ENCODE data around the gene FBXL13. TPM values are rescaled to one million over a fixed set of nuclear protein-coding genes. Genes with fewer than 3 reads are reported as not detected.
"Not testable (repeated sequence)": the region's sequence is repeated elsewhere in the genome, so short reads cannot be mapped to it uniquely, and the experiment has no call there.

Gene FBXL13
- total RNA-seq, 1 donor from 2014 or later, result 2.5 TPM

DNA sequence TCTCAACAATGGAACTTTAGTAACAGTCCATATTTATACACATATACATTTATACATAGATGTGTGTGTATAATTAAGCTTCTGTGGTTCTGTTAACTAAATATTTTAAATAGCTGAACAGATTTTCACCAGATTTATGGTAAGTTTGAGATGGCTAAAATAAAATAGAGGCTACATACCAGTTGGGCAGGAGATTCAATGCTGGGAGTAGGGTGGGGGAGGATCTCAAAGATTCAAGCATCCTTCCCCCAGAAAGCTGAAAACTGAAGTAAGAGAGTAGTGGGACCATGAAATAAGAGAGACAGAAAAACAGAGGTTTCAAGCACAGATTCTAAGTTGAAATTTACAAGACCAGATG is 147.8 kb downstream of the FBXL13 start:
- ATAC-seq, result no peak
- no peak for DNase-seq (ENCODE audit: low spot score)
- intact Hi-C loops (cut with DNase I), result loop anchor here (10.0 kb wide), 1 partner anchor 1402 kb away; no protein-coding TSS in a partner anchor

DNA sequence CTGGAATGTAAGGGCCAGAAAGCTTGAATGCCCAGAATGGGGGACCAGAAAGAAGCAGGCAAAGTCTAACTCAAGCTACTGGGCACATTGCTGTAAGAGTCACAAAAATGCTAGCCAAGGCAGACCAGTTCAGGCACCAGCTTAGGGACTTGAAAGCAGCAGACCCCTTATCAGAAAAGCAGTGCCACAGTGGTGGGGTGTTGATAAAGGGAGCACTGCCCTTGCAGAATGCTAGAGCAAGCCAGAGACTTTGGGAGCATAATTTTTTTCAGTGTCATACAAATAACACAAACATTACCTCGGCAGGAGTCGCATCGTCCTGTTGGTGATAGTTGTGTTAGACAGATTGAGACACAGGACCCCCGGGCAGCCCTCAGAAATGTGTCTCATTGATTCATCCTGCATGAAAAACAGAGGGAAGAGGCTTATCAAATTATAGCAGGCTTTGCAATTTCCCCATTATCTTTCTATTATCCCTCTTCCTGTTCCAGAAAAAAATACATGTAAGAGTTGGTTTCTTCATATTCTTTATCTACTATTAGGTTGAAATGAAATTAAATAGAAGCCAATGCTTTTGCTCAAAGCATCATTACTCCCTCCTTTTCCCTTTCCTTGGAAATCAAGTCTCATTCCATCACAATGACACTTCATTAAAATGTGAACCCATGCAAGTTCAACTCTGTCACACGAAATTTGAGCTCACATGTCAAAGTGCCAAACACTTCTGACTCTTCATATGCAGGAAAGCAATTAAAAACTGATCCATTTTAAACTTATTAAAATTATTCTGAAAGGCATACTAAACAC is 148.4 kb downstream of the FBXL13 start:
- ATAC-seq (no peak), DNase-seq (ENCODE audit: low spot score) (no peak)
- intact Hi-C loops (cut with DNase I), result loop anchor here (10.0 kb wide), 1 partner anchor 1401 kb away; no protein-coding TSS in a partner anchor

DNA sequence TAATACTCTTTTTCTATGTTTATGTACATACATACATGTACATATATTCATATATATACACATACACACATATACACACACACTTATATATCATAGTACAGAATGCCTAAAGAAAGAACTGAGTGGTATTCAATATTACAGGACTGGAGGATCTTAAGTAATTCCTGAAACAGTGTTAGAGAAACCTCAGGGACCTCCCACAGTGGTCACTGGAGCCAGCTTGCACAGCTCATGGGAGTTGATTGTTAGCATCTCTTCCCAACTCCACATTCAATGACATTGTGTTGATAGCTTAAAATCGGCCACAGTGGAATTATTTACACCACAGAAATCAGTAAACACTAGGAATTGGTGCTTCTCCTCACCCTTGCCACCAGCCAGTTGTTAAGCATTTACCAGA is 155.8 kb downstream of the FBXL13 start:
- intact Hi-C loops (cut with DNase I), result no loop called here
- DNase-seq (ENCODE audit: low spot score) (no peak), ATAC-seq (no peak)

DNA sequence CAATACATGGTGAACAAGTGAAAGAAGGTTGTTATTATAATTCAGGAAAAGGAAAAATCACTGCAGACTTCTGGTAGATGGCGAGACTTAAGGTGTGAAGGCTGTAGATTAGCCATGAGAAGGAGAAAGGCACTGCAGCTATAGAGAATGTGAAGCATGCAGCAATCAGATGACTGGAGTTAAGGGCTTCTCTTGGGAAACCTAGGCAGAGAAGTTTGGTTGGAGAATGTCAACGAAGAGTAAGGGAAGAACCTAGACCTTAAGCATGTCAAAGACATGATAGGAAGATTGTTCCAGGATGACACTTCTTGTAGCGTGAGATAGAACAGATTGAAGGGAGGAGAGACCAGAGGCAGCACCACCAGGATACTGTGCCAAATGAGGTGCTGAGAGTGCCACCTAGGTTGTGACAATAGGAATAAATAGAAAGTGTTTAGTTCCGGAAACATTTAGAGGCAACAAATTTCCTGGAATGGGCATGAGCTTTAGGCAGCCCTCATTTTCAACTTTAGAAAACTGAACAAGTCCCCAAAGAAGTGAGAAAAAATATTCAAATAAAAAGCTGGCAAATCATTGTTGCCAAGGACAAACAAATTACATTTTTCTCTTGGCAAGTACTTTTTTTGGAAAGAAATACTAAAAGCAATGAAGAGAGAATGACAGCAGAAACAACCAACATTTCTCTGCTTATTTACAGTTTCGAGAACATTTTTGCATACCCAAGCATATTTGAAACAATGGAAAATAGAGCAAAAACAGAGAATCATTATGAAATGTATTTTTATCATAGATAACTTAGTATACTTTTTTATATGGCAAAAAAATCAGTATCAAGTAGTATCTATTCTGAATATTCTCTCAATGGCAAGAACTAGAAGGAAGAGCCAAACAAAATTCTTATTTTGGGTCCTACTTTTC is 156.9 kb downstream of the FBXL13 start:
- intact Hi-C loops (cut with DNase I), result no loop called here
- ATAC-seq (no peak), DNase-seq (ENCODE audit: low spot score) (no peak)

DNA sequence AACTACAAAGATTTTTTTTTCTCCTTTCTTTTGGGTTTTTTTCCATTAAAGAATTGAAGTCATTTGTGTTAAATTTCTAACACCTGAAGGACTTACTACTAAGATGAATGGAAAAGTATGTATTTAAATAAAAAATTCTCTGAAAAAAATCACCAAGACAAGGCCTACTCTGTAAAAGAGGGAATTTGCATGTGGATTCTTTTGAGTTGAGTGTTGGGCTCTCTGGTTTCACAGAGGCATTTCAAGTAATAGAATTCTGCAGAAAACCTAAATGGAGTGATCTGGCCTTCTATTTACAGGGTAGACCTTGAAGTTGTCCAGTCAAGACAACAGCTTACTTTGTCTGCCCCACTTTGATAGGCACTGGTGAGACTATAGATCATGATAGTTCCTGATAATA is 157.7 kb downstream of the FBXL13 start:
- no peak for ATAC-seq
- no peak for DNase-seq (ENCODE audit: low spot score)
- intact Hi-C loops (cut with DNase I), result no loop called here

DNA sequence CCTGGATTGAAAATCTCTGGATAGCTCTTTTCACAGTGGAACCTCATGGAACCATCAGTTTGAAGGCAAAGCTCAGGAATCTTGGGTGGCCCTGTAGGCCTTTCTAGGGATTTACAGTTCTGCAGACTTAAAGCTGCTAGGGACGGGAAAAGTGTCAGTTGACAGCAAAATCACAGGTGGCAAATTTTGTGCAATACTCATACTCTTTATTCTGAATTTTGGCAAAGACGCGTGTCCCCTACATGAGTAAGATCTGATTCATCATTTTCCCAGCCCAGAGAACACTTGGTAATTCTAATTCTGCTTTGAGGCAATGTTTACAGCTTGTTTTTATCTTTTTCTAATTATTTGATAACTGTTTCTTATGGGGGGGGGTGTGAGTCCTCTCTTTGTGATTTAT is 158.2 kb downstream of the FBXL13 start:
- ATAC-seq (no peak), DNase-seq (ENCODE audit: low spot score) (no peak)
- intact Hi-C loops (cut with DNase I), result no loop called here

DNA sequence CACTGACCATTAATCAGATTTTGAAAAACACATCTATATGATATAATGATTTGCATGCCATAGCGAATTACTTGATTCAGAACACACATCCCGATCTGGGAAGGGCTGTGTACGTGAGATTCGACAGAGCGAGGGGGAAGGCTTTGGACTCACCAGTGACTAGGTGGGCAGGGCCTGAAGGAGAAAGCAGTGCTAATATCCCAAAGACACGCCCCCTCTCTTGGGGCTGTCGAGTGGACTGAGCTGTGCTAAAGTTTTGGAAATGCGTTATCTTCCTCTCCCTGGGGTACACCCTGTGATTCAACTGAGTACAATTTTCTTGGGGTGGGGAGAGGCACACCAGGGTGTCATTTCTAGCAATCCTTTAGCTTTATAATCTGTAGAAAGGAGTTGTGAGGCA is 160.0 kb downstream of the FBXL13 start:
- intact Hi-C loops (cut with DNase I), result no loop called here
- DNase-seq (ENCODE audit: low spot score) (no peak), ATAC-seq (peak; percentile 95)

DNA sequence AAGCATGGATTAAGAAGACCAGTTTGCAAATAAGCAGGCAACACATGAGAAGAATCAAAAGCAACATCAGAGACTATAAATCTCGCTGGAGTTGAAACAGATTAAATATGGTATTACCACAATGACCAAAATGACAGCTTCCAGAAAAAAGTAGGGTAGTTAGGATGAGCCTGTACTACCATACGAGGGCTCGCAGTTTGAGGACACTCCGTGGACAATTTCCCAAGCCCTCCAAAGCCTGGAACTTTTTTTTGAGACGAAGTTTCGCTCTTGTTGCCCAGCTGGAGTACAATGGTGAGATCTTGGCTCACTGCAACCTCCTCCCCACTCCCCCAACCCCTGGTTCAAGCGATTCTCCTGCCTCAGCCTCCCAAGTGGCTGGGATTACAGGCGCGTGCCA is 160.8 kb downstream of the FBXL13 start:
- no peak for DNase-seq (ENCODE audit: low spot score)
- peak; percentile 28 for ATAC-seq
- intact Hi-C loops (cut with DNase I), result no loop called here

DNA sequence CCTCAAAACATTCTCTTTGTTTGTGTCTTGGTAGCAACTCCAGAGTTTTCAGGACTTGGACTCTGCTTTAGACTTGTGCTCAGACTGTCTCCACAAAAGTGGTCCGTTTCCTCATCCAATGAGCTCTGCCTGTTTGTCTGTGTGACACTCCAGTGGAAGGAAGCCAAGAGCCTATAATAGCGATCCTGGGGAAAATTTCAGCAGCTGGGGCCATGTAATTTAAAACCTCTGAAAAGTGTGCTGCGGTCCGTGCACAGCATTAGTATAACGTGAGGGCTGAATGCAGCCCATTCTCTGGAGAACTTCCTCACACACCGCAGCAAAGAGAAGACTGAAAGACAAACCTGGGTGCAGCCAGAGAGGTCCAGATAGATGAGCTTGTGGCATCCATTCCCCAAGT is 161.9 kb downstream of the FBXL13 start, which contains the start of gene LRRC17:
LRRC17 (plus strand) TSS at position 259 of the 400 bp plus-strand sequence. CDS start 20,914 bp downstream, outside the sequence.
- ATAC-seq (peak; percentile 46), DNase-seq (ENCODE audit: low spot score) (no peak)
- intact Hi-C loops (cut with DNase I), result no loop called here

DNA sequence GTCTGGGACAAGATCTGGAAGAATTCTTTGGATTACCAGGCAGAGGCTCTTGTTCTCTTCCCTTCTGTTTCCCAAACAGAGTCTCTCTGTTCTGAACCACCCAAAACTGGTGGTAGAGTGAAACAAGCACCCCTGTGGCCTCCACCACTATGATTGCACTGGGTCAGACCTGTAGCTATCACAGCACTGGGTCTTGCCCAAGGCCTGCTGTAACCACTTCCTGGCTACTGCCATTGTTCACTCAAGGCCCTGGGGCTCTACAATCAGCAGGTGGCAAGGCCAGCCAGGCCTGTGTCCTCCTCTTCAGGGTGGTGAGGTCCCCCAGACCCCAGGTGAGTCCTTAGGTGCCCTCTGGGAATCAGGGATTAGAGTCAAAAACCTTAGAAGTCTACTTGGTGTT is 165.9 kb downstream of the FBXL13 start:
- no peak for ATAC-seq
- intact Hi-C loops (cut with DNase I), result no loop called here
- no peak for DNase-seq (ENCODE audit: low spot score)

DNA sequence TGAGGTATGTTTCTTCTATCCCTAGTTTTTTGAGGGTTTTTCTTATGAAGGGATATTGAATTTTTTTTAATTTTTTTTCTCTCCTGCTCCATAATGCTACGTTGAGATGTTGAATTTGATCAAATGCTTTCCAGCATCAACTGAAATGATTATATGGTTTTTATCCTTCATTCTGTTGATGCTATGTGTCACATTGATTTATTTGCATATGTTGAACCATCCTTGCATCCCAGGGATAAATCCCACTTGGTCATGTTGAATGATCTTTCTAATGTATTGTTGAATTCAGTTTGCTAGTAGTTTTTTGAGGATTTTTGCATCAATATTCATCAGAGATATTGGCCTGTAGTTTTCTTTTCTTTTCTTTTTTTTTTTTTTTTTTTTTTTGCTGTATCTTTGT is 171.0 kb downstream of the FBXL13 start:
- ATAC-seq; DNase-seq (ENCODE audit: low spot score); intact Hi-C loops (cut with DNase I): not testable (repeated sequence)

DNA sequence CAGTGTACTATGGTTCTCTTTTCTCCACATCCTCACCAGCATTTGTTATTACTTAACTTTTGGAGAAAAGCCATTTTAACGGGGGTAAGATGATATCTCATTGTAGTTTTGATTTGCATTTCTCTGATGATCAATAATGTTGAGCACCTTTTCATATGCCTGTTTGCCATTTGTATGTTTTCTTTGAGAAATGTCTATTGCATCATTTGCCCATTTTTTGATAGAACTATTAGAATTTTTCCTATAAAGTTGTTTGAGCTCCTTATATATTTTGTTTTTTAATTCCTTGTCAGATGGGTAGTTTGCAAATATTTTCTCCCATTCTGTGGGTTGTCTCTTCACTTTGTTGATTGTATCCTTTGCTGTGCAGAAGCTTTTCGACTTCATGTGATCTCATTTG is 172.5 kb downstream of the FBXL13 start:
- intact Hi-C loops (cut with DNase I); ATAC-seq; DNase-seq (ENCODE audit: low spot score): not testable (repeated sequence)

DNA sequence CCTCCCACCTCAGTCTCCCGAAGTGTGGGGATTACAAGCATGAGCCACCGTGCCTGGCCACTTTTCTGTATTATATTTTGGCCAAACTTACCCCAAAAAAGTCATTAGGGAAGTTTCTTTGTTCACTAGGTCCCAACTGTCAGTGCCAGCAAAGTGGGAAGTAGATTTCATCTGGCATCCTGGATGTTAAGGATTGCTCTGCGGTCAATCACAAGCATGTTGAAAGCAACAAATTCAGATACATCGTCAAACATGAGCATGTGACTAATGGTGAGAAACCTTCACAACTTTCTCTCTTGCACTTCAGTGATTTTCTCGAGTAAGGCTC is 176.1 kb downstream of the FBXL13 start:
- intact Hi-C loops (cut with DNase I), result no loop called here
- DNase-seq (ENCODE audit: low spot score), result no peak
- no peak for ATAC-seq

DNA sequence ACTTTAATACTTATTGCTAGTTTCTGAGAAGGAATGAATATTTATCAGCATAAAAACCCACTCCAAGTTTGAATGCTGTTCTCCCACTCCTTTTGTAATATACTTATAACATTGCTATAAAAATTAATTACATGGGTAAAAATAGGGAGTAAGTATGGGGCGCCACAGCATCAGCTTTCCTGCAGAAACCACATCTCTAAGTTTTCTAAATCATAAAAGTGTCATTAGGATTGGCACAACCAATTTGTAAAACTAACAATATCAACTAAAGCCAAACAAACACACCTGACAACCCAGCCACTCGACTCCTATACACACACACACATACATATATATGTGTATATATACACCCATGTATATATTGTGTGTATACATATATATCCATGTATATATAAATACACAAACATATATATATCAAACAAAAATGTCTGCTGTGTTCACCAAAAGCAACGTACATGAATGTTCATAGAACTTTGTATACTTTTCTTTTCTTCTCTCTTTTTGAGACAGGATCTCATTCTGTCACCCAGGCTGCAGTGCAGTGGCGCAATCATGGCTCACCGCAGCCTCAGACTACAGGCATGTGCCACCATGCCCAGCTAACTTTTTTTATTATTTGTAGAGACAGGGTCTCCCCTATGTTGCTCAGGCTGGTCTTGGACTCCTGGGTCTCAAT is 176.6 kb downstream of the FBXL13 start:
- ATAC-seq (no peak), DNase-seq (ENCODE audit: low spot score) (no peak)
- intact Hi-C loops (cut with DNase I), result no loop called here

DNA sequence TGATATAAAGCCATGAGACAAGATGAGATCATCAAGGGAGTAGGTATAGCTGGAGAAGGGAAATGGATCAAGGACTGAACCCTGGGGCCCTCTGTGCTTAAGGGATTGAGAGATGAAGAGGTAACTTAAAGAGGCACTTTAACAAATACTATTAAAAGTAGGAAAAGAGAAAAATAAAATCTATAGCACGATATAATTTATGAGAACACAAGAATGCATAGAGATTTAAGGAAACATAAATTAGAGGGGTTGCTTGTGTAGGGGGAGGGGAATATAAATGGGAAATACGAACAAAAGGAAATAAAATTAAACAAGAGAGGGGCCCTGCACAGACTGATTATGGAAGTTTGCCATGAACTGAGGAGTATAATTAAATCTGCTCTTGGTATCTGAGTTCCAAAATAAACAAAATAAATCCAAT is 177.4 kb downstream of the FBXL13 start:
- ATAC-seq, result no peak
- intact Hi-C loops (cut with DNase I), result no loop called here
- no peak for DNase-seq (ENCODE audit: low spot score)

DNA sequence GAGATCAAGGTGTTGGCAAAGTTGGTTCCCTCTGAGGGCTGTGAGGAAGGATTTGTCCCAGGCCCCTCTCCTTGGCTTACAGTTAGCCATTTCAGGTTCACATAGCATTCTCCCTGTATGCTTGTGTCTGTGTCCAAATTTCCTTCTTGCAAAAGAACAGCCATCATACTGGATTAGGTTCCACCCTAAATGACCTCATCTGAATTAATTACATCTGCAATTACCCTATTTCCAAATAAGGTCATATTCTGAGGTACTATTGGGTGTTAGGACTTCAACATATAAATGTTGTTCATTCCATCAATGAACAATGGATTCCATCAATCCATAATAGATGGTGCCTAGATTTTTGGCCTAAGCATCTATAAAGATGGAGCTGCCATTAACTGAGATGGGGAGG is 178.0 kb downstream of the FBXL13 start:
- intact Hi-C loops (cut with DNase I), result no loop called here
- no peak for DNase-seq (ENCODE audit: low spot score)
- no peak for ATAC-seq

DNA sequence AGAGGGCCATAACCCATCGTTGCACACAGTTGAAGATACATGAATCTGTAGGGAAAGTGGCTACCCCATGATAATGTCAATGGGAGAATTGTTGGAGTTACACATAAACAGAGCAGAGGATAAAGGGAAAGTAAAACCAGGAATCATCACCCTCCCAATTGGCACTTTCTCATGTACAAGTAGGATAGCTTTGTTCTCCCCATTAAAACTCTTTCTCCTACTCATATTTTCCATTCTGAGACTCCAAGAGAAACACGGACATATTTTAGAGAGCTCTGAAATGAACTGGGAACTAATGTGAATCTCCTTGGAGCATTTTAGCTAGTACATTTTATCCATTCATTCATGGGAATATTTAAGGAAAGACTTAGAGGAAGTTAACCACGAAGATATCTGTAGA is 179.0 kb downstream of the FBXL13 start:
- intact Hi-C loops (cut with DNase I), result no loop called here
- DNase-seq (ENCODE audit: low spot score) (no peak), ATAC-seq (peak; percentile 59)

DNA sequence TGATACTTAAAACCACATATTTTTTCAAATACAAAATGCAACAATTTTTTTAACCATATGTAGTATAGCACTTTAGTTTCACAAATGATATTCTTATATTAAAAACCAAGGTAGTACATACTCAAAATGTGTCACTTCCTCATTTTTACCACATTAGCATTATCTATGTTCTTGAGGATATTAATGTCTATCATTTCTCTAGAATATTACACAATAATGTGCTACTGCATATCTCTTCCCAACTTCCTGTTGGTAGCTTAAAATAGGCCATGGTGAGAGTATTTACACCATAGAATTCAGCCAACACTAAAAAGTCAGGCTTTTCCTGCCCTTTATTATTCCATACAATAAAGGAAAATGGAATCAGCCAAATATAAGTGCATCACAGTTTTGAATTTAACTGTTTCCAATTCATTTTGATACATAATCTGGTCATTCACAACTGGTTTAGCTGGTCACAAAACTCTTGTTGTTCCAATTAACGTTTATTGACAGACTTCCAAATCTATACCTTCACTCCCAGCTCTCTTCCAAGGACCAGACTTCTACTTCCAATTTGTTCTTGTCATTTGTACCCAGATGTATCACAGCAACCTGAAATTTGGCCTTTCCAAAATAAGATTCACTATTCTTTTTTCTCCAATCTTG is 181.8 kb downstream of the FBXL13 start:
- no peak for ATAC-seq
- intact Hi-C loops (cut with DNase I), result no loop called here

DNA sequence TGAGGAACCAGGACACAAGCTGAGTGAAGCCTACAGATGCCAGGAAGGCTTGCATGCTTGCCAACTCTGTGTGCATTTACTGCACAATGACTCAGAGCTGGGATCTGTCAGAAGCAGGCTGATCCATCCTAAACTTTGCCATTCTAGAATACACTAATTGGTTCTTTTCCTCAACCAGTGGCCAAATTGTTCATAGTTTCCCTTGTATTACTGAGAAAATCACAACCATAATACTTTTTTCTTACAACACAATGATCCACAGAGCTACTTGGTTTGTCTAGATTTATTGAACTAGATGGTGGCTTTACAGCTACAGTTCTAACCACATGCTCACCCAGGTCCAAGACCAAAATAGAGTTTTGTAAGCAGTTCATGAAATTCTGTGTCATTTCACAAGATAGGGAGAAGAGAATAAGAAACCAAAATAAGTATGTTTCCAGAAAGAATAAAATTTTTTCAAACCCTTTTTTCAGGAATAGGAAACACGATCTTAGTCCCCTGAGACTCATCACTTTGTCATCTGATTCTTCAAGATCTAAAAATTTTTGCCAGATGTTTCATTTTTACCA is 182.8 kb downstream of the FBXL13 start:
- no peak for DNase-seq (ENCODE audit: low spot score)
- intact Hi-C loops (cut with DNase I), result no loop called here

More for the DNA sequence above, 181.8 kb downstream of the FBXL13 start:
- no peak for DNase-seq (ENCODE audit: low spot score)

More for the DNA sequence above, 182.8 kb downstream of the FBXL13 start:
- ATAC-seq, result peak; percentile 70
